GM18951 (cell line): ENCODE results near the gene THSD8.
"Not testable (repeated sequence)": the region's sequence is repeated elsewhere in the genome, so short reads cannot be mapped to it uniquely, and the experiment has no call there.

ENCODE experiments used
- POLR2A ChIP-seq: IDR thresholded peaks from 4 replicates; pipeline ENCODE4 v1.6.1; 2011; ENCODE audit warnings: mild to moderate bottlenecking; ENCODE audit not compliant: insufficient read length, insufficient read depth; ENCODE audit errors: extremely low read depth
- in situ Hi-C: fragments of 300-500 bp; cut with MboI; formaldehyde crosslinking; loops from one replicate; pipeline ENCODE4 v1.12.0; 2022; ENCODE audit warnings: low sequenced_read_pairs, mixed read lengths, inconsistent platforms; ENCODE audit not compliant: unreplicated experiment

Gene THSD8

GRCh38 chr19:12834976-12835757 is 33.3 kb downstream of the THSD8 start:
- no peak for TF ChIP-seq POLR2A
- in situ Hi-C loops = no loop called here

GRCh38 chr19:12836529-12836863 is 34.6 kb downstream of the THSD8 start:
- in situ Hi-C loops = no loop called here
- TF ChIP-seq POLR2A = no peak

- TF ChIP-seq POLR2A = no peak
- in situ Hi-C loops = no loop called here
These were observed 35.4 kb downstream of the THSD8 start for GRCh38 chr19:12837225-12837624.

- in situ Hi-C loops = no loop called here
- no peak for TF ChIP-seq POLR2A
These were observed 36.5 kb downstream of the THSD8 start, which contains the start of gene MAST1 for GRCh38 chr19:12838182-12838885. Gene MAST1 (plus strand): TSS chr19:12838515. CDS start chr19:12838573, 58 bp downstream.

GRCh38 chr19:12838886-12839756 is 37.3 kb downstream of the THSD8 start:
- no peak for TF ChIP-seq POLR2A
- in situ Hi-C loops = no loop called here

GRCh38 chr19:12840091-12841079 is 38.5 kb downstream of the THSD8 start:
- in situ Hi-C loops = no loop called here
- no peak for TF ChIP-seq POLR2A

- TF ChIP-seq POLR2A = no peak
- in situ Hi-C loops = no loop called here
These were observed 39.2 kb downstream of the THSD8 start for GRCh38 chr19:12841094-12841493.

- in situ Hi-C loops = no loop called here
- TF ChIP-seq POLR2A = no peak
These were observed 40.6 kb downstream of the THSD8 start for GRCh38 chr19:12842511-12842910.

GRCh38 chr19:12843328-12843727 is 41.5 kb downstream of the THSD8 start:
- no peak for TF ChIP-seq POLR2A
- in situ Hi-C loops = no loop called here

- TF ChIP-seq POLR2A = no peak
- in situ Hi-C loops = no loop called here
These were observed 42.3 kb downstream of the THSD8 start for GRCh38 chr19:12843999-12844732.

GRCh38 chr19:12846613-12847012 is 44.7 kb downstream of the THSD8 start:
- in situ Hi-C loops = not testable (repeated sequence)

- no peak for TF ChIP-seq POLR2A
- in situ Hi-C loops = no loop called here
These were observed 45.6 kb downstream of the THSD8 start for GRCh38 chr19:12847159-12848139.
